ENCODE data around the gene RNF166.
A peak's percentile ranks its signal among the peaks of the same experiment; 100 is the strongest.

The RNF166 gene

DNA sequence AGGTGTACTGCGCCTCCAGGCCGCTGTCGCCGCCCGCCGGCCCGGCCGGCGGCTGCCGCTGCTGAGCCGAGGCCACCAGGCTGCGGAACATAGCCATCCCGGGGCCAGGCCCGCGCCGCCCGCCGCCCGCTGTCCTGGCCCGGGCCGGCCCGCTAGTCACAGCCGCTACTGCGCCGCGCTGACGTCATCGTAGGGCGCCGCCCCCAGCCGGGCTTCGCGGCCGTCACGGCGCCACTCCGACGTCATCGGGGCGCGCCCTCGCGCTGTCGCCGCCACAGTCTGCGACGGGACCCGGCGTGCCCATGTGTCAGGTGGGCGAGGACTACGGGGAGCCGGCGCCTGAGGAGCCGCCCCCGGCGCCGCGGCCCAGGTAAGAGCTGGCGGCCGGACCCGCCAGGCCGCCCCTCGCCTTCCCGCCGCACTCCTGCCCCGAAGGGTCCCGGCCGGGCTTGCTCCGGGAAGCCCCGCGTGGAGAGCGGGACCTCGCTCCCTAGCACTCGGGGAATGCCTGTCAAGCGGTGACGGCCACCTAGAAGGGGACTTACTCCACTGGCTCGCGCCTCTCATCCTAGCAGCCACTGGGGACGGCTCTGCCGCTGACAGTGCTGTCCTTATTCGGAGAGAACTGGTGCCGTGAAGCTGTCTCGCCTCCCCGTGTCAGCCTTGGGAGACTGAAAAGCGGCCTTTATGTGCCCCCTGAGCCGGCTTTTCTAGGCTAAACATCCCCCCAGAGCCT is at the start of gene RNF166, which contains the start of gene CTU2:
Gene RNF166 (minus strand): TSS at position 180 of the 736 bp plus-strand sequence. CDS start 83 bp downstream, at position 97.
Gene CTU2 (plus strand): TSS at position 275 of the 736 bp plus-strand sequence. CDS start 28 bp downstream, at position 303.
- H3K27ac Mint-ChIP-seq = peak within 1 kb of the TSS; percentile 94
- no peaks in the 10 kb centered on the region for H3K36me3 Mint-ChIP-seq
- H3K4me3 Mint-ChIP-seq = peak within 1 kb of the TSS; percentile 94
- peaks cover 43% of the 10 kb centered on the region for H3K4me1 Mint-ChIP-seq (ENCODE audit: low read depth)
- no peaks in the 10 kb centered on the region for H3K9me3 Mint-ChIP-seq (ENCODE audit: low read depth)
- H3K27me3 Mint-ChIP-seq = no peaks in the 10 kb centered on the region

DNA sequence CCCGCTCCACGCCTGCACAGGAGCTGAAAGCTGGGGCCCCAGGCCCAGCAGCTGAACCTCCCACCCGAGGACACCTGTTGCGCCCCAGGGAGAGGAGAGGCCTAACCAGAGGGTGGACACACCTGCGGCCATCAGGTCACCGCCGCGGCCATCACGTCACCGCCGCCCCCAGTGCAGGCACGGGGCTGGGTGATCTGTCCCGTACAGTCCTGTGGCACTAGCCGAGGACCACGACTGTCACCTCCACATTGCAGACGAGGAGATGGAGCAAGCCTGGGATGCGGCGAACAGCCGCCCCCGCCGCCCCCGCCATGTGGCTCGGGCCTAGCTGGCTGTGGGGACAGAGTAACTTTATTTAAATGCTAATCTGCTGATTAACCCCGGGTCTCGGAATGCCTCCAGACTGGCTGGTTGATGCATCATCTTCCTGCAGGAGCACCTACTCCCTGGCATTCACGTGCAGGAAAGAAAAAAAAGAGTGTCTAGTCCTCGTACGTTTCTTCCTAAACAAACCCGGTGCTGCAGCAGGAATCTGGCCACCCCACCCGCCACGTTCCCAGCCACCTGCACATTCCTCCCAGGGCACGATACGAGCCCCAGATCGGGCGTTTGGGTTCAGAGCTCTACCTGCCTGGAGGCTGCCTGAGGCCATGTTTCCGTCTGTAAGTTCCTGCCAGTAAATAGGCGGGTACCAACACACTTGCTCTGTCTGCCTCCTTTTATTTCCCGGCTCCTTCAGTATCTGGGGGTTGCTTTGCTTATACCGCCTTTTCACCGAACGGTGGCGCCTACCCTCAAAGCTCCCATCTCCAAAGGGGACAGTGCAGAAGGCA is 48.9 kb upstream of the RNF166 start:
- Mint-ChIP-seq H3K4me3 (no peak overlapping the region), H3K36me3 (no peaks in the 10 kb centered on the region), H3K27ac (no peak overlapping the region), H3K9me3 (ENCODE audit: low read depth) (no peaks in the 10 kb centered on the region), H3K4me1 (ENCODE audit: low read depth) (peaks cover 7% of the 10 kb centered on the region), H3K27me3 (no peaks in the 10 kb centered on the region)

GRCh38 chr16:88754109-88754911 is 48.1 kb upstream of the RNF166 start:
- H3K9me3 Mint-ChIP-seq (ENCODE audit: low read depth) = no peaks in the 10 kb centered on the region
- H3K27ac Mint-ChIP-seq = no peak overlapping the region
- H3K36me3 Mint-ChIP-seq = no peaks in the 10 kb centered on the region
- no peak overlapping the region for H3K4me3 Mint-ChIP-seq
- H3K27me3 Mint-ChIP-seq = no peaks in the 10 kb centered on the region
- H3K4me1 Mint-ChIP-seq (ENCODE audit: low read depth) = peaks cover 5% of the 10 kb centered on the region

DNA sequence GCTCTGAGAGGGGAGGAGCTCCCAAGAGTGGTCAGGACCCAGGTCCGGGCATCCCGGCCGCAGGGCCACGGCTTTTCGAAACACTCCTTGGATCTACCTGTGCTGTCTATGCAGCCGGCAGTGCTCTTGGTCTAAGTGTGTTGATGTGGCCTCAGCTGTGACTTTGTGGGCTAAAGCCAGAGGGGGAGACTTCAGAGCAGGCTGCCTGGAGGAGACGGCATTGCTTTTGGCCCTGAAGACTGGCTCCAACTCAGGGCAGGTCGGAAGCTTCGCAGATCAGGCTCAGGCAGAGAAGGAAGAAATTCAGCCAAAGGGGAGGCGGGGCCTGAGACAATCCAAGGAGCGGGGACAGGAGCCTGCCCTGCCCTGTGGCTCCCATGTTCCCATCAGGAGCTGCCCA is 47.4 kb upstream of the RNF166 start:
- H3K4me1 Mint-ChIP-seq (ENCODE audit: low read depth) = peaks cover 2% of the 10 kb centered on the region
- no peaks in the 10 kb centered on the region for H3K27me3 Mint-ChIP-seq
- no peaks in the 10 kb centered on the region for H3K36me3 Mint-ChIP-seq
- H3K9me3 Mint-ChIP-seq (ENCODE audit: low read depth) = no peaks in the 10 kb centered on the region
- no peak overlapping the region for H3K27ac Mint-ChIP-seq
- H3K4me3 Mint-ChIP-seq = no peak overlapping the region

DNA sequence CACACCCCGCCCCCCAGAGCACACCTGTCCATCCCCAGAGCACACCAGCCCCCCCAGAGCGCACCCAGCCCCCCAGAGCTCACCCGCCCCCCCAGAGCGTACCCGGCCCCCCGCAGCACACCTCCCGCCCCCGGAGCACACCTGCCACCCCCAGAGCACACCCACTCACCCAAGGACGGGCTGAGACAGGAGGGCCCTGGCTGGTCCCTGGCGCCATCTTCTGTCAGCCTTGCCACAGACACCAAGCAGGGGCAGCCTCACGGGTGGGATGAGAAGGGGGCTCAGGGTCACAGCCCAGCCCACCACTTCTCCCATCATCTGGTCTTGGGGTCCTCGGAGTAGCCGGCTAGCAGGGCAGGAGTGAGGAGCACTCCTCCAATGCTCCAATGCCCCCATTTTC is 47.0 kb upstream of the RNF166 start:
- Mint-ChIP-seq H3K36me3 (no peaks in the 10 kb centered on the region), H3K27me3 (no peaks in the 10 kb centered on the region), H3K4me1 (ENCODE audit: low read depth) (peaks cover 2% of the 10 kb centered on the region)

DNA sequence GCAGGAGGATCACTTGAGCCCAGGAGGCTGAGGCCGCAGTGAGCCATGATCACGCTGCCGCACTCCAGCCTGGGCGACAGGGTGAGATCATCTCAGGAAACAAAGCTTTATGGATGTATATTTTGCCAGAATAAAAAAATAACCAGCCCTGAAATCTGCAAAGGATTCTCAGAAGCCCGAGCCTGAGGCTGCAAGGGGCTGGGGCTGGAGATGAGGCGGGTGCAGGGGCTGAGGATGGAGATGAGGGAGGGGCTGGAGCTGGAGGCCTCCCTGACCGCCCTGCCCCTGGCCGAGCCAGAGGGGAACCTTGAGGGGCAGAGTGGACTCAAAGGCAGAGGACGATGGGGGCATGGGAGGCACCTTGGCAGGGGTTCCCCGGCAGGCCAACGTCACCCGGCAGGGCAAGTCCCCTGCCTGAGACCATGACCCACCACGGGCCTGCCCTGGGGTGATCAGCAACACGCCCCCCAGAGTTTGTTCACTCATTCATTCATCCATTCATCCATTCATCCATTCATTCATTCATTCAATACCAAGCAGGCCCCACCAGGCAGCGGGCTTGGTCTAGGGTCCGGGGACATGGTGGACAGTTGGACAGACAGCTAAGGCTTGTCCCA is 46.3 kb upstream of the RNF166 start:
- H3K27ac Mint-ChIP-seq = no peak overlapping the region
- H3K4me3 Mint-ChIP-seq = no peak overlapping the region
- no peaks in the 10 kb centered on the region for H3K36me3 Mint-ChIP-seq
- no peaks in the 10 kb centered on the region for H3K9me3 Mint-ChIP-seq (ENCODE audit: low read depth)
- H3K4me1 Mint-ChIP-seq (ENCODE audit: low read depth) = peaks cover 2% of the 10 kb centered on the region
- H3K27me3 Mint-ChIP-seq = no peaks in the 10 kb centered on the region

More for the DNA sequence above, 47.0 kb upstream of the RNF166 start:
- Mint-ChIP-seq H3K9me3 (ENCODE audit: low read depth) (no peaks in the 10 kb centered on the region), H3K27ac (no peak overlapping the region), H3K4me3 (no peak overlapping the region)

GRCh38 chr16:88750854-88751253 is 44.6 kb upstream of the RNF166 start:
- no peaks in the 10 kb centered on the region for H3K36me3 Mint-ChIP-seq
- no peaks in the 10 kb centered on the region for H3K27me3 Mint-ChIP-seq
- H3K4me3 Mint-ChIP-seq = no peak overlapping the region
- no peak overlapping the region for H3K27ac Mint-ChIP-seq
- no peaks in the 10 kb centered on the region for H3K9me3 Mint-ChIP-seq (ENCODE audit: low read depth)
- H3K4me1 Mint-ChIP-seq (ENCODE audit: low read depth) = peaks cover 7% of the 10 kb centered on the region

DNA sequence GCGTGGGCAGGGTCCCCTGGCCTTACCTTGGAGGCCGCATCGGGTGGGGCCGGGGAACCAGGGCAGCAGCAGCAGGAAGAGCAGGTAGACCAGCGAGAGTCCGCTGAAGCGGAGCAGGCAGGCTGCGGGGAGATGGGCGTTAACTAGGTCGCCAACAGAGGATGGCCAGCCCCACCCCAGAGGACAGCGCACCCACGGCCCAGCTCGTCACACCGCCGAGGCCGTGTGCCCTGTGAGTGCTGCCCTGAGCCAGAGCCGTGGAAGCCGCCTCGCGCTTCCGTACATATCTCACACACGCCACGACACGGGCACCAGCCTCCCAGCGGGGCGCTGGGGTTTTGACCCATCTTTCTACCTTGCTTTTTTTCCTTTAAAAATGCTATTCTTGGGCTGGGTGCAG is 43.1 kb upstream of the RNF166 start:
- Mint-ChIP-seq H3K9me3 (ENCODE audit: low read depth) (no peaks in the 10 kb centered on the region), H3K27ac (no peak overlapping the region), H3K4me3 (no peak overlapping the region), H3K4me1 (ENCODE audit: low read depth) (peaks cover 14% of the 10 kb centered on the region), H3K36me3 (no peaks in the 10 kb centered on the region), H3K27me3 (no peaks in the 10 kb centered on the region)

GRCh38 chr16:88748364-88748763 is 42.2 kb upstream of the RNF166 start:
- Mint-ChIP-seq H3K36me3 (no peaks in the 10 kb centered on the region), H3K4me1 (ENCODE audit: low read depth) (peaks cover 23% of the 10 kb centered on the region), H3K4me3 (no peak overlapping the region), H3K27me3 (no peaks in the 10 kb centered on the region), H3K27ac (no peak overlapping the region), H3K9me3 (ENCODE audit: low read depth) (no peaks in the 10 kb centered on the region)

- Mint-ChIP-seq H3K27me3 (no peaks in the 10 kb centered on the region), H3K4me1 (ENCODE audit: low read depth) (peaks cover 23% of the 10 kb centered on the region), H3K36me3 (no peaks in the 10 kb centered on the region), H3K9me3 (ENCODE audit: low read depth) (no peaks in the 10 kb centered on the region), H3K4me3 (no peak overlapping the region), H3K27ac (no peak overlapping the region)
These were observed 41.5 kb upstream of the RNF166 start for GRCh38 chr16:88747588-88748301.

DNA sequence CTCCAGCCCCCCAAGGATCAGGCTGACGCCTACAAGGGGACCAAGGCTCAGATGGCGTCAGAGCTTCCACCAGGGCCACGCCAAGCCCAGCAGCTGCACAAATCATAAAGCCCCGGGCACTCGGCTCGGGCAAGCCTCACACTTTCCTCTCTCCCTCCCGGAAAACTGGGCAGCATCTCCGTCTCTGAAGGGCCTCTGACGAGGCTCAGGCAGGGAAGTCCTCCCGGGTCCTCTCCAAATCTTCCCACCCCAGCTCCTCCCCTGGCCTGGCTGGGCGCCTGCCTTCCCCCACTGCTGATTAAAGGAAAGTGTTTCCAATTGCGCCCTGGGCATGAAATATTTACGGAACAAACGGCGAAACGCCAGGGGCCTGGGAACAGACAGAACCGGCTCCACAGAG is 40.3 kb upstream of the RNF166 start:
- Mint-ChIP-seq H3K27me3 (no peaks in the 10 kb centered on the region), H3K4me1 (ENCODE audit: low read depth) (peaks cover 23% of the 10 kb centered on the region), H3K27ac (no peak overlapping the region), H3K9me3 (ENCODE audit: low read depth) (no peaks in the 10 kb centered on the region), H3K36me3 (no peaks in the 10 kb centered on the region), H3K4me3 (no peak overlapping the region)

- peaks cover 23% of the 10 kb centered on the region for H3K4me1 Mint-ChIP-seq (ENCODE audit: low read depth)
- no peak overlapping the region for H3K4me3 Mint-ChIP-seq
- no peaks in the 10 kb centered on the region for H3K36me3 Mint-ChIP-seq
- no peak overlapping the region for H3K27ac Mint-ChIP-seq
- H3K9me3 Mint-ChIP-seq (ENCODE audit: low read depth) = no peaks in the 10 kb centered on the region
- H3K27me3 Mint-ChIP-seq = no peaks in the 10 kb centered on the region
These were observed 38.6 kb upstream of the RNF166 start for GRCh38 chr16:88744577-88745521.

All from activated naive CD8-positive, alpha-beta T cell (primary cell).